ENCODE results near the gene FAM89A. TPM values are rescaled to one million over a fixed set of nuclear protein-coding genes. Genes with fewer than 3 reads are reported as not detected.

The FAM89A gene
- total RNA-seq, 1 experiment from 2014 or later: 23.6 TPM

- POLR2A ChIA-PET: no interaction called here
- no TSS peak for BruUV-seq (replicated peaks)
- Histone ChIP-seq H3K4me1 (ENCODE audit: control insufficient read depth in 1 of 2, insufficient read depth in 2 of 2, low read length in 2 of 2) (no peaks in the 10 kb centered on the region), H3K9ac (ENCODE audit: low read length) (no peak overlapping the region), H3K4me3 (replicated peaks in 1 of 2; ENCODE audit: low read depth in 1 of 2, low read length in 2 of 2) (no peak overlapping the region), H3K27me3 (ENCODE audit: insufficient read depth, low read length) (no peaks in the 10 kb centered on the region), H3K9me2 (ENCODE audit: insufficient read depth) (no peaks in the 10 kb centered on the region), H3K9me3 (ENCODE audit: control insufficient read depth in 1 of 2, insufficient read depth in 1 of 2, low read depth in 1 of 2, low read length in 2 of 2) (no peaks in the 10 kb centered on the region), H2AFZ (ENCODE audit: low read depth, low read length, poor library complexity, severe bottlenecking) (no peak overlapping the region), H3K36me3 (ENCODE audit: control insufficient read depth in 1 of 2, insufficient read depth in 2 of 2, low read length in 2 of 2) (no peaks in the 10 kb centered on the region), H4K20me1 (ENCODE audit: insufficient read depth) (no peaks in the 10 kb centered on the region), H3K4me2 (ENCODE audit: low read length) (no peak overlapping the region), H3K27ac (ENCODE audit: low read depth, low read length) (no peak overlapping the region), H3K79me2 (ENCODE audit: insufficient read depth, low read length) (no peaks in the 10 kb centered on the region)
- CTCF ChIA-PET: no interaction called here
- intact Hi-C loops (cut with micrococcal nuclease): no loop called here
- no peak for ATAC-seq
- no peak for DNase-seq (ENCODE audit: low read depth, low spot score)
- RAD21 ChIA-PET (ENCODE audit: low non-redundant PET in 1 of 2, low total read pairs in 2 of 2, uncharacterized antibody in 2 of 2, unreplicated experiment in 2 of 2): no interaction called here
- TF ChIP-seq ATF3 (IDR thresholded peaks at IDR 0.05) (no peak), RAD21 (IDR thresholded peaks at IDR 0.05; ENCODE audit: low read depth) (no peak), CBX3 (IDR thresholded peaks at IDR 0.05; ENCODE audit: low read depth) (no peak)
Observed at GRCh38 chr1:231072502-231073094, 32.5 kb upstream of the FAM89A start.

DNA sequence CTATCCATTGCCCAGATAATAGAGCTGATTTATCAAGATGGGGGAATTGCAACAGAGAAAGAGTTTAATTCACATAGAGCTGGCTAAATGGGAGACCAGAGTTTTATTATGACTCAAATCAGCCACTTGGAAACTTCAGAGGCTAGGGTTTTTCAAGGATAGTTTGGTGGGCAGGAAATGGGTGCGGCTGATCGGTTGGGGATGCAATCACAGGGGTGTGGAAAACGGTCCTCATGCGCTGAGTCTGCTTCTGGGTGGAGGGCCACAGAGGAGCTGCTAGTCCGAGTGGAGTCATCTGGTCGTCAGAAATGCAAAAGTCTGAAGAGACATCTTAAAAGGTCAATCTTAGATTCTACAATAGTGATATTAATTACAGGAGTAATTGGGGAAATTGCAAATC is 32.0 kb upstream of the FAM89A start:
- ChIA-PET POLR2A (no interaction called here), RAD21 (ENCODE audit: low non-redundant PET in 1 of 2, low total read pairs in 2 of 2, uncharacterized antibody in 2 of 2, unreplicated experiment in 2 of 2) (no interaction called here), CTCF (interaction anchor here (1.1 kb wide), 1 partner anchor 19 kb away, joined by 3 read pairs; no protein-coding TSS in a partner anchor)
- no peak overlapping the region for H3K27ac ChIP-seq (ENCODE audit: low read depth, low read length)
- H3K4me3 ChIP-seq (replicated peaks in 1 of 2; ENCODE audit: low read depth in 1 of 2, low read length in 2 of 2): no peak overlapping the region
- no peaks in the 10 kb centered on the region for H3K9me3 ChIP-seq (ENCODE audit: control insufficient read depth in 1 of 2, insufficient read depth in 1 of 2, low read depth in 1 of 2, low read length in 2 of 2)
- H3K79me2 ChIP-seq (ENCODE audit: insufficient read depth, low read length): no peaks in the 10 kb centered on the region
- H3K9me2 ChIP-seq (ENCODE audit: insufficient read depth): no peaks in the 10 kb centered on the region
- no peak overlapping the region for H3K9ac ChIP-seq (ENCODE audit: low read length)
- no peak overlapping the region for H3K4me2 ChIP-seq (ENCODE audit: low read length)
- intact Hi-C loops (cut with micrococcal nuclease): no loop called here
- no TSS peak for BruUV-seq (replicated peaks)
- no peaks in the 10 kb centered on the region for H4K20me1 ChIP-seq (ENCODE audit: insufficient read depth)
- no peaks in the 10 kb centered on the region for H3K36me3 ChIP-seq (ENCODE audit: control insufficient read depth in 1 of 2, insufficient read depth in 2 of 2, low read length in 2 of 2)
- H3K4me1 ChIP-seq (ENCODE audit: control insufficient read depth in 1 of 2, insufficient read depth in 2 of 2, low read length in 2 of 2): no peaks in the 10 kb centered on the region
- ATAC-seq (no peak), DNase-seq (ENCODE audit: low read depth, low spot score) (no peak)
- no peak overlapping the region for H2AFZ ChIP-seq (ENCODE audit: low read depth, low read length, poor library complexity, severe bottlenecking)
- no peaks in the 10 kb centered on the region for H3K27me3 ChIP-seq (ENCODE audit: insufficient read depth, low read length)
- TF ChIP-seq YY1 (IDR thresholded peaks at IDR 0.05; ENCODE audit: extremely low read depth, insufficient replicate concordance, low read depth, low read length) (no peak), CEBPB (IDR thresholded peaks at IDR 0.05; ENCODE audit: low read depth) (no peak), SRF (IDR thresholded peaks at IDR 0.05; ENCODE audit: low read depth) (no peak), POLR2AphosphoS5 (IDR thresholded peaks at IDR 0.05; ENCODE audit: low read depth, low read length) (no peak), ZBTB33 (IDR thresholded peaks at IDR 0.05; ENCODE audit: extremely low read depth, insufficient replicate concordance, low read length) (no peak), ZFX (IDR thresholded peaks at IDR 0.05) (no peak), TCF7L2 (IDR thresholded peaks at IDR 0.05; ENCODE audit: borderline replicate concordance, extremely low read depth, insufficient read depth, insufficient read length) (no peak), SIN3A (IDR thresholded peaks at IDR 0.05; ENCODE audit: low read depth) (no peak), EZH2phosphoT487 (IDR thresholded peaks at IDR 0.05; ENCODE audit: borderline replicate concordance) (no peak), EZH2 (IDR thresholded peaks at IDR 0.05) (no peak), ZNF274 (IDR thresholded peaks at IDR 0.05; ENCODE audit: low read depth, low read length) (no peak), POLR2A (IDR thresholded peaks at IDR 0.05; ENCODE audit: borderline replicate concordance, extremely low read depth, insufficient read depth, insufficient read length) (no peak), FOSL1 (IDR thresholded peaks at IDR 0.05; ENCODE audit: low read depth) (no peak)
- TF ChIP-seq, protein P1, sequence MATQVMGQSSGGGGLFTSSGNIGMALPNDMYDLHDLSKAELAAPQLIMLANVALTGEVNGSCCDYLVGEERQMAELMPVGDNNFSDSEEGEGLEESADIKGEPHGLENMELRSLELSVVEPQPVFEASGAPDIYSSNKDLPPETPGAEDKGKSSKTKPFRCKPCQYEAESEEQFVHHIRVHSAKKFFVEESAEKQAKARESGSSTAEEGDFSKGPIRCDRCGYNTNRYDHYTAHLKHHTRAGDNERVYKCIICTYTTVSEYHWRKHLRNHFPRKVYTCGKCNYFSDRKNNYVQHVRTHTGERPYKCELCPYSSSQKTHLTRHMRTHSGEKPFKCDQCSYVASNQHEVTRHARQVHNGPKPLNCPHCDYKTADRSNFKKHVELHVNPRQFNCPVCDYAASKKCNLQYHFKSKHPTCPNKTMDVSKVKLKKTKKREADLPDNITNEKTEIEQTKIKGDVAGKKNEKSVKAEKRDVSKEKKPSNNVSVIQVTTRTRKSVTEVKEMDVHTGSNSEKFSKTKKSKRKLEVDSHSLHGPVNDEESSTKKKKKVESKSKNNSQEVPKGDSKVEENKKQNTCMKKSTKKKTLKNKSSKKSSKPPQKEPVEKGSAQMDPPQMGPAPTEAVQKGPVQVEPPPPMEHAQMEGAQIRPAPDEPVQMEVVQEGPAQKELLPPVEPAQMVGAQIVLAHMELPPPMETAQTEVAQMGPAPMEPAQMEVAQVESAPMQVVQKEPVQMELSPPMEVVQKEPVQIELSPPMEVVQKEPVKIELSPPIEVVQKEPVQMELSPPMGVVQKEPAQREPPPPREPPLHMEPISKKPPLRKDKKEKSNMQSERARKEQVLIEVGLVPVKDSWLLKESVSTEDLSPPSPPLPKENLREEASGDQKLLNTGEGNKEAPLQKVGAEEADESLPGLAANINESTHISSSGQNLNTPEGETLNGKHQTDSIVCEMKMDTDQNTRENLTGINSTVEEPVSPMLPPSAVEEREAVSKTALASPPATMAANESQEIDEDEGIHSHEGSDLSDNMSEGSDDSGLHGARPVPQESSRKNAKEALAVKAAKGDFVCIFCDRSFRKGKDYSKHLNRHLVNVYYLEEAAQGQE (IDR thresholded peaks at IDR 0.05; ENCODE audit: low read depth): no peak

Data from HCT116 (cell line).